HG02840 (cell line): Measurements from ENCODE around the gene HEATR5A.
"Not testable (repeated sequence)": the region's sequence is repeated elsewhere in the genome, so short reads cannot be mapped to it uniquely, and the experiment has no call there.

ENCODE experiments used
- ATAC-seq: cut with Tn5 transposase; IDR thresholded peaks from one replicate; pipeline ENCODE4 v1.9.1; 2021; ENCODE audit warnings: mild to moderate bottlenecking, moderate library complexity, moderate number of reproducible peaks; ENCODE audit not compliant: unreplicated experiment, low FRiP score

HEATR5A gene

DNA sequence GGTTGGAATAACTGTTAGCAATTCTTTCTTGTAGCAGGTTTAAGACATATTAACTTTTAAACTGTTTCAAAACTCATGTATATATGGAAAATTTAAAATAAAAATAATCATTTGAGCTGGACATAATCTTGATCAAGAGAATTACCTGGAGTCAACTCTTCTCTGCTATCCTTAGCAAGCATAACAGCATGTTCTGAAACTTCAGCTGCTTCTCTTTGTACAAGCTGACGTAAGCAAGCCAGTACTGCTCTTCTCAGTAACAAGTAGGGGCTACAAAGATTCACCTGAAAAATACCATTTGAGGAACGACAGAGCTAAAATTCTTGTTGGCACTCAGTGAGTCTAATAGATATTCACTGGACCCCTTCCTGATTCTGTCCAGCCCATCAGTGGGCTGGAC lies 83.0 kb downstream of the HEATR5A start:
- no peak for ATAC-seq

DNA sequence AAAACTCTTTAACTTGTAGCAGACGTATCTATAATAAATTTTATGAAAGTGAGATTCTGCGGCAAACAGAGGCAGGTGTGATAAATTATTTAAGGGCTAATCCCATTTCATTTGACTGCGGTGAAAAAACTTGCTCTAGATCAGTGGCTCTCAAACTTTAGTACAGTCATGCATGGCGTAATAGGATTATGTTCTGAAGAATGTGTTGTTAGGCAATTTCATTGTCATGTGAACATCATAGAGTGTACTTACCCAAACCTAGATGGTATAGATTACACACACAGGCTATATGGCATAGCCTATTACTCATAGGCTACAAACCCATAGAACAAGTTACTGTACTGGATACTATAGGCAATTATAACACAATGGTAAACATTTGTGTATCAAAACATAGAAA lies 83.7 kb downstream of the HEATR5A start:
- no peak for ATAC-seq

DNA sequence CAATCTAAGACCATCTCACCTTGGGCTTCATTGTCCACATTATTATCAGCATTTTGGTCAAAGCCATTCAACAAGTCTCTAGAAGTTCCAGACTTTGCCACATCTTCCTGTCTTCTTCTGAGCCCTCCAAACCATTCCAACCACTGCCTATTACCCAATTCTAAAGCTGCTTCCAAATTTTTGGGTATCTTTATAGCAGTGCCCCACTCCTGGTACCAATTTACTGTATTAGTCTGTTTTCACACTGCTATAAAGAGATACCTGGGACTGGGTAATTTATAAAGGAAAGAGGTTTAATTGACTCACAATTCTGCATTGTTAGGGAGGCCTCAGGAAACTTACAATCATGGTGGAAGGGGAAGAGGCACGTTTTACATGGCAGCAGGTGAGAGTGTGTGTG lies 89.0 kb downstream of the HEATR5A start:
- ATAC-seq, result not testable (repeated sequence)

DNA sequence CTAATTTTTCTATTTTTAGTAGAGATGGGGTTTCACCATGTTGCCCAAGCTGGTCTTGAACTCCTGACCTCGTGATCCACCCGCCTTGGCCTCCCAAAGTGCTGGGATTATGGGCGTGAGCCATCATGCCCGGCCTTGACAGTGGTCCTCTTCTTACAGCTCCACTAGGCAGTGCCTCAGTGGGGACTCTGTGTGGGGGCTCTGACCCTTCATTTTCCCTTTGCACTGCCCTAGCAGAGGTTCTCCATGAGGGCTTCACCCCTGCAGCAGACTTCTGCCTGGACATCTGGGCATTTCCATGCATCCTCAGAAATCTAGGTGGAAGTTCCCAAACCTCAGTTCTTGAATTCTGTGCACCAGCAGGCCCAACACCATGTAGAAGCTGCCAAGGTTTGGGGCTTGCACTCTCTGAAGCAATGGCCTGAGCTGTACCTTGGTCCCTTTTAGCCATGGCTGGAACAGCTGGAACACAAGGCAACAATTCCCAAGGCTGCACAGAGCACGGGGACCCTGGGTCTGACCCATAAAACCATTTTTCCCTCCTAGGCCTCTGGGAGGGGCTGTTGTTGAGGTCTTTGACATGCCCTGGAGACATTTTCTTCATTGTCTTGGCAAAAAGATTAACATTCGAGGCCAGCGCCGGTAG lies 90.4 kb downstream of the HEATR5A start:
- not testable (repeated sequence) for ATAC-seq

DNA sequence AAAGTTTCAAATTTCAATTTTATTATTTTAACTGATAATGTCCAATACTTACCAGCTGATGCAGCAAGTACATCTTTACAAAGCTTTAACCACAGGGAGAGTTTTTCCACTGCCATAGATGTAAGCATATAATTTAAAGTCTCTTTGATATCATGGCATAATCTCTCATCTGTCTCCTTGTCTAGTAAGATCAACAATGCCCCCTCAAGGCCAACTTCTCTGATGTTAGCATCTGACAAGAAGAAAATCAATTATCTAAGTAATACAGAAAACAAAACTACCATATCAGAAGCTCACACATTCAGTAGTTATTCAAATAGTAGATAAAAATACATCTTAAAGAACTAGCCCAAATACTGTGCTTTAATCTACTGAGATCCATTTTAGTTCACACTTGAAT lies 94.2 kb downstream of the HEATR5A start:
- ATAC-seq, result no peak

DNA sequence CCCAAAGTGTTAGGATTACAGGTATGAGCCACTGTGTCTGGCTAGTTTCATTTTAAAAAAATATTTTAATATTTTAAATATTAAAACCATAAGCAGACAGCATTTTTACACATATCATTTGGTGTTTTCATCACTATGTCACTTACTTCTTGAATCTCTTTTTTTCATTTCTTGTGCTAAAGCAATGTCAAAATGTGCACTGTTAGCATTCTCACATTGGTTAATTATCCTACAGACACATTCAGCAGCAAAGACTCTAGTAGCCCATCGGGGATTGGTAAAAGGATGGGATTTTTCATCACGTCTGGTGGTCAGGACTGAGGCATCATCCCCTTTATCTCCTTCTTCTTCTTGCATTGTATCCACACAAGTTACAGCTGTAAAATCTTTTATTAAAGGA lies 96.9 kb downstream of the HEATR5A start:
- ATAC-seq, result no peak

DNA sequence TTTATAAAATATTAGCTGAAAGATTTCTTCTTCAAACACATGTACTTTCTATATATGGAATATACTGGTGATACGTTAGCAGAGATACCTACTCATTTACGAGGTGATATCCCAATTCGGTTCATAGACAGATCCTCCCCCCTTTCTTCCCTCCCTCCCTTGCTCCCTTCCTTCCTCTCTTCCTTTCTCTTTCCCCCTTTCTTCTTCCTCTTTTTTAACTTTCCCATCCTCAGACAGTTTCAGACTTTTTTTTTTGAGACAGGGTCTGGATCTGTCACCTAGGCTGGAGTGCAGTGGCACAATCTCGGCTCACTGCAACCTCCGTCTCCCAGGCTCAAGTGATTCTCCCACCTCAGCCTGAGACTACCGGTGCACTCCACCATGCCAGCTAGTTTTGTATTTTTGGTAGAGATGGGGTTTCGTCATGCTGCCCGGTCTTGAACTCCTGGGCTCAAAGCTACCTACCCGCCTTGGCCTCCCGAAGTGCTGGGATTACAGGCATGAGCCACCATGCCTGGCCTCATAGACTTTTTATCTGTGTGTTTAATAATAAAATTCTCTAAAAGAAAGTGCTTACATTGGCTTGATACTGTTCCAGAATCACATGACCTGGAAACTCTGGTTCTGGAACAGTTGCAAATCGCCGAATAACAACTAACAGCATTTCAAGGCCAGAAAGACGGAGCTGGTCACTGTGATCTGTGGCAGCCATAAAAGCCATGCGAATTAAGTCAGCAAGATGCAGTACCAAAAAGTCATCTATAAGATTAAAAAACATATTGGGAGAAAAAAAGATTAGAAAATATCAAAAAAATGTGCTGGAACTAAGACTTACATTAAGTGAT lies 99.2 kb downstream of the HEATR5A start:
- ATAC-seq, result no peak

DNA sequence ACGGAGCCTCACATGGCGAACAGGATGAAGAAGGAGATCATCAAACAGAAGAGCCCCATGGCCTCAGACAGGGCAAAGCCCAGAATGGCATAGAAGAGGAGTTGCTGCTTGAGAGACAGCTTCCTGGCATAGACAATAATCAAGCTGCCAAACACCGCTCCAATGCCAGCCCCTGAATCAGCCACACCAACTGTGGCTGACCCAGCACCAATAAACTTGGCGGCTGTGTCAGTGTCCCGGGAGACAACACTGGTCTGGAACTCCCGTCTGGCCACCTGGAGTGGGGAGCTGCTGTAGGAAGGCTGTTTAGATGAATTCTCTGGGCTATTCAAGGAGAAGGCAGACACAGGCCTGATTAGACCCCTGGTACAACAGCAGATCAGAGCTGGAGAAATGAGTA lies 100.1 kb downstream of the HEATR5A start:
- no peak for ATAC-seq

DNA sequence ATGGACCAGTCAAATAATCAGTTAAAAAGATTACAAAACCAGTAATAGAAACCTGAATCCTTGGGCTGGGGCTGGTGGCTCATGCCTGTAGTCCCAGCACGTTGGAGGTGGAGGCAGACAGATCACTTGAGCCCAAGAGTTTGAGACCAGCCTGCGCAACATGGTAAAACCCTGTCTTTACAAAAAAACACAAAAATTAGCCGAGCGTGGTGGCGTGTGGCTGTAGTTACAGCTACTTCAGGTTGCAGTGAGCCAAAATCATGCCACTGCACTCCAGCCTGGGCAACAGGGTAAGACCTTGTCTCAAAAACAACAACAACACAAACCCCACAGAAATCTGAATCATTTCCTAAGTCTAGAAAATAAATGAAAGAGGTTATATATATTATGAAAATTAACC lies 100.6 kb downstream of the HEATR5A start:
- no peak for ATAC-seq

DNA sequence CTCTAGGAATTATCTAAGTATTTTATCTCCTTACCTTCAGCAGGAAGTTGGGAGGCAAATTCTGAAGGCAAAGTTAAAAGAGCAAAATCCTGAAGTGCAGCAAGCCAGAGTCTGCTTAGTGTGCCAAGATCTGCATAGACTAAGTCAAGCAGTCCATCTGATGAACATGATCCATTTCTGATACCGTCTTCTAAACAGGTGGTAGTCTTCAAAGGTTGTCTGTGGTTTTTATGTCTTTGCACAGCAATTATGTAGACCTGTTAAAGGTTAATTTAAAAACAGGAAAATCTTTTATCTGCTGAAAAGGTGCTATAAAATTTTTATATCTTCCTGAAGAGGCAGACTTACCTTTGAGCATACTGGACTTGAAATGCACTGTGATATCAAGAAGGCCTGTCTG lies 107.4 kb downstream of the HEATR5A start:
- no peak for ATAC-seq

DNA sequence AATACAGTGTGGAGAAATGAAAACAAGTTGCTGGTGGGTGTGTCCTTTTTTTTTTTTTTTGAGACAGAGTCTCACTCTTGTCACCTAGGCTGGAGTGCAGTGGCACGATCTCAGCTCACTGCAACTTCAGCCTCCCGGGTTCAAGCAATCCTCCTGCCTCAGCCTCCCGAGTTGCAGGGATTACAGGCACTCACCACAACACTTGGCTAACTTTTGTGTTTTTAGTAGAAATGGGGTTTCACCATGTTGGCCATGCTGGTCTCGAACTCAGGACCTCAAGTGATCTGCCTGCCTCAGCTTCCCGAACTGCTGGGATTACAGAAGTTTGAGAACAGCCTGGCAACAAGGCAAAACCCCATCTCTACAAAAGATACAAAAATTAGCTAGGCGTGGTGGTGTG lies 108.0 kb downstream of the HEATR5A start:
- not testable (repeated sequence) for ATAC-seq

DNA sequence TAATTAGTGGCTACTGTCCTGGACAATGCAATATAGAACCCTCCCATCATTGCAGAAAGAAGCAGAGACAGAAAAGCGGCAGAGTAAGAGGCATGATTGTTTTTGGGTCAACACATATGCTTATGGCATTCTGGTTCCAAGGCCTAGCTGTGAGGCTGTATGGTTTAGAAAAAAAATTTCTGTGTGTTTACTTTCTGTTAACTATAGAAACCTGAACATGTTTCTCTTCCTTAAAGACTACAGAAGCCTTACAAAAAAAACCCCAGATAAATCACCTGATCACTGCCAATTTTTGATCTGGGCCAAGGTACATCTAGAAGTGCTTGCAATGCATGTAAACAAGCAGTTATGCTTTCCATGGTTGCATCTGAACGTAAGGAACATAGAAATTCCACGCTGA lies 112.7 kb downstream of the HEATR5A start:
- ATAC-seq, result no peak

DNA sequence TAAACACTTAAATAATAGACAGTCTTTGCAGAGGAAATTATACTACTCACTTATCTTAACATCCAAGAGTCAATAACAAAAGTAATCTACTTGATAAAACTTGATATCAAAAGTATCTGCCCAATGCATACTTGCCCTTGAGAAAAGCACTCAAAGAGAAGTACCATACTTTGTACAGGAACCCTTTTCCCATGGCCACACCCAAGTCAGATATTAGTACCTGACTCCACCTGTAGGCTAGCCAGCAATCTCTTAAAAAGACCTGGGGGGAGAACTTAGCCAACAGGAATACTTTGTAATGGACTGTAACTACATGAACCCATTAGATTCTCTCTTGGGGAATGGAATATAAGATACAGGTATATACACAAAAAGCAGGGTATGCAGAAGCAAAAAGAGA lies 113.2 kb downstream of the HEATR5A start:
- no peak for ATAC-seq

DNA sequence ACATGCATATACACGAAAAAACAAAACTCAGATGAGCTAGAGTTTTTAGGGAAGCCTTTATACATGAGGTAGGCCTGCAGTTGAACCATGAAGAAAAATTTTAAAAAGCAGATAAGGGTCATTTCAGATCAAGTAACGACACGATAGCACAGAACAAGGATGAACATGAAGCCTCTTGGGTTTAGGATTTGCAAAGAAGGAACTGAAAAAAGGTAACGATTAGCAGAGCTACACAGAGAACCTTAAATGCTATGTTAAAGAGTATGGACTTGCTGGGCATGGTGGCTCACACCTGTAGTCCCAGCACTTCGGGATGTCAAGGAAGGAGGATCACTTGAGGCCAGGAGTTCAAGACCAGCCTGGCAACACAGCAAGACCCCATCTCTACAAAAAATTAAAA lies 116.7 kb downstream of the HEATR5A start:
- no peak for ATAC-seq

DNA sequence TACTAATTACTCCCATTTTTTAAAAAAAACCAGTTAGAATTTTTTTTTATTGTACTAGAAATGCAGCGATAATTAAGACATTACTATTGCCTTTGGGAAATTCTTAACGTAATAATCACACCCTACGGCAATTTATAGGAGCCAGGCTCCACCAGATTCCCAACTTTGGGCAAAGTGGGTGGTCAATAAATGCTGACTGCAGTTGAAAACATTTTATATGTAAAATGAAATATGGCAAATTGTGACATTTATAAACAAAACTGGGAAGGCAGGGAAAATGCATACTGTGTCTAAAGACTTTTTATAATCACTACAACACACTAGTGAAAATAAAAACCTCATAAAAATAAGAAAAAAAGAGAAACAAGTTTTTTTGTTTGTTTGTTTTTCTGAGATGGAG lies 119.5 kb downstream of the HEATR5A start:
- no peak for ATAC-seq

DNA sequence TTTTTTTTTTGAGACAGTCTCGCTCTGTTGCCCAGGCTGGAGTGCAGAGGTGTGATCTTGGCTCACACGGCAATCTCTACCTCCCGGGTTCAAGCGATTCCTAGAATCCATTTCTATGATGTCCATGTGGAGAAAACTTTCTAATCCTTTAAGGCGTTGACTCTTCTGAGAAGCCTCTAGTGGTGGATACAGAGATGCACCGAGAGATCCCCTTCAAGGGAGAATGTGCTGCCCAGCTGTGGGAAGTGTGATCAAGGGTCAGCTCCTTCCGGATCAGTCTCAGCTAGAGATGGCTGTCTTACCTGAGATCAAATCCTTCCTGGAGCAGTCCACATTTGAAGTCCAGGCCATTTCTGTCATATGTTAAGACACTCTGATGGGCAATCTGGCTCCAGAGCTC lies 120.1 kb downstream of the HEATR5A start:
- no peak for ATAC-seq

DNA sequence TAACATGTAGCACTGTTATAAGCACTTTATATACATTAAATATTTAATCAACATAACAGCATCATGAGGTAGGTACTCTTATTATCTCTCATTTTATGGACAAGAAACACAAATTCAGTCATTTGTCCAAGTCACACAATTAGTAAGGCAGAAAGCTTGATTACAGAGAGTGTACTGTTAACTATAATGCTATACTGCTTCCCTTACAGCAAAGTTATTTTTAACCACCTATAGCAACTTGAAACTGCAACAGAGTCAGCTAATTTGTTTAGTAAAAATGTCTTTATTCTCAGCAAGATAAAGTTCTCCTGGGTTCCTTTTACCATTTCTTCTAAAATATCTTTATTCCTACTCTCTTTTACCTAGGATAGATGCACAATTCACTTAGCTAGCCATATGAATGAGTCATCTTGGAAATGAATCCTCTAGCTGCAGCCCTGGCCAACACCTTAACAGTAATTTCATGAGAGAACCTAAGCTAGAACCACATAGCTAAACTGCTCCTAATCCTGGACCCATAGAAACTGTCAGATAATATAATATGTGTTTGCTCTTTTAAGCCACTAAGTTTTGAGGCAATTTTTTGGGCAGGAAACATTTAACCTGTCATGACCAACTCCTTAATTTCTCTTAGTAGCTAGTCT lies 122.5 kb downstream of the HEATR5A start:
- peak; percentile 69 for ATAC-seq

DNA sequence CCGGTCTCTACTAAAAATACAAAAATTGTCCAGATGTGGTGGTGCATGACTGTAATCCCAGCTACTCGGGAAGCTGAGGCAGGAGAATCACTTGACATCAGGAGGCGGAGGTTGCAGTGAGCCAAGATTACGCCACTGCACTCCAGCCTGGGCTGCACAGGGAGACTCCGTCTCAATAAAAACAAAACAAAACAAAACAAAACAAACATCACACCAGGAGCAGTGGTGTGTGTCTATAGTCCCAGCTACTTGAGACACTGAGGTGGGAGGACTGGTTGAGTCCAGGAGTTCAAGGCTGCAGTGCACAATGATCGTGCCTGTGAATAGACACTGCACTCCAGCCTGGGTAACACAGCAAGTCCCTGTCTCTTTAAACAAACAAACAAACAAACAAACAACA lies 123.2 kb downstream of the HEATR5A start:
- no peak for ATAC-seq

DNA sequence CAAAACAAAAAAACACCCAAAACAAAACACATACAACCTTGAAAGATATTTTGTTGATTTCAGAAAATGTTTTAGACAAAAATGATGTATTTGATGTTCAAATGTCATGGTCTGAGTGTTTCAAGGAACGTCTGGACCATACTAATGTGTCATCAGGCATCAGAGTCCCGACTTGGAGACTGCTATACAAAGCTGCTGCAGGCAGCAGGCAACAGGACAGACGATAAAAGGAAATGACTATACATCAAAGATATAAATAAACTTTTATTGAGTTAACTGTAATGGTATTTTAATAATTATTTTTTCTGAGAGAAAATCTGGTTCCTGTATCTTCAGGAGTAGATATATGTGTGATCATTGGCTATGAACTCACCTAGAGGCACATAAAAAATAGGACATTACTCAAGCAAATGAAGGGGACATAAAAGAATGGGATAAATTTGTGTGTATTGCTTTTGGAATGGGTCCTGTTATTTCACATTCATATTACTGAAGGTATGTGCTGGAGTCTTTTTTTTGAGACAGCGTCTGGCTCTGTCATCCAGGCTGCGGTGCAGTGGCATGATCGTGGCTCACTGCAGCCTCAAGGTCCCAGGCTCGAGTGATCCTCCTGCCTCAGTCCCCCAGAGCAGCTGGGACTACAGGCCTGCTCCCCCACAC lies 125.5 kb downstream of the HEATR5A start:
- ATAC-seq, result no peak

DNA sequence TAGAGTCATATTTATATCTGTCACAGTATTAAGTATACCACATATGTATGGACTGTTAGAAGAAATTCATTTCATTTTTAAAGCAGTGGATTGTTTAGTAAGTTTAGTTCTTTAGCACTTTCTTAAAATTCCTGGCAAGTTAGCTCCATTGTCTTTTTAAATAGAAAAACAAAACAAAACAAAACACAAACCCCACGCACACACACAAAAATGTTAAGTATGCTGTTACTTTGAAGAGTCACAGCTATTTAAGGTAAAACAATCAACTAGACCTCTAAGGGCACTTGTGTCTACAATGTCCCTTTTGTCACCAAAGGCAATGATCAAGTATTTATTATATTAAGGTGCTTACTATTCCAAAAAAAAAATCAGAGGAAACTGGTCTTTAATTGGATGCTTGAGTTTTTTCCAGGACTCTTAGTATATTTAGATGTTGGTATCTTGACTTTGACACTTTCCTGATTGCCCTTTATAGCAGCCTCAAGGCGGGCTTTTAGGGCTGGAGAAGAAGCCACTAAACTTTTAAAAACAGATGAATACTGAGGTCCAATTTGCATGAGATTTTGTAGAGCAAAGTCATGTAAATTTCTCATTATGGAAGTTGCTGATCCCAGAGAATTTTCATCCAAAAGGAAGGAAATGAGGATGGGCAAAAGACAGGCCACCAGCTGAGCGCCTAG lies 127.3 kb downstream of the HEATR5A start:
- no peak for ATAC-seq

DNA sequence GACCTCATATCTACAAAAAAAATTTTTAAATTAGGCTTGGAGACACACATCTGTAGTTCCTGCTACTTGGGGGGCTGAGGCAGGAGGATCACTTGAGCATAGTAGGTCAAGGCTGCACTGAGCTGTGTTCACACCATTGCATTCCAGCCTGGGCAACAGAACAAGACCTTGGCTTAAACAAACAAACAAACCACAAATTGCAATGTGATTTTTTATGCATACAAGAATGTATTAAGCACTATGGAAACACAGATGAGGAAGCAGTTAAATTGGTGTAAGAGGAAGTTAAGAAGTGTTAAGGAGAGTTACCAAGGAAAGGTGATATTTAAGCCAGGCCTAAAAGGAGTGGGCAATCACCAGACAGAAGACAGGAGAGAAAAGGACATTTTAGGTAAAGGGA lies 129.1 kb downstream of the HEATR5A start:
- no peak for ATAC-seq
